ENCODE results near the gene MACROD2.
"Not testable (repeated sequence)": the region's sequence is repeated elsewhere in the genome, so short reads cannot be mapped to it uniquely, and the experiment has no call there.

The MACROD2 gene

DNA sequence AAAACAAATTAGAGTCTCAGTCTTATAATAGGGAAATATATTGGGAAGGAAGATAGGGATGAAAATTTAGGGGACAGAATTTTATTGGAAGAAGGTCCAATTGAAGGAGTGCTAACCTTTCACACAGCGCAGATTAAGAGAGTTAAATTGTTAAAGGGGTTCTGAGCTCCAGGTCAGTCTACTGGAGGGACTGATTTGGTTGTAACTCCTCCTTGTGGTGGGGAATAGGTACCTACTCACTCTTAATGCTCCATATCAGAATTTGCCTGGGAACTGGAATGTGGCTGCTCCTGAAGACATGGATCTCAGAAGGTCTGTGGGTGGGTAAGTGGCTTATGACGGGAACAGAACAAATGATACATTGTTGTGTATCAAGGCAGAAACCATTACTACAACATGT, 198.6 kb downstream of the MACROD2 start:
- no peak for DNase-seq

DNA sequence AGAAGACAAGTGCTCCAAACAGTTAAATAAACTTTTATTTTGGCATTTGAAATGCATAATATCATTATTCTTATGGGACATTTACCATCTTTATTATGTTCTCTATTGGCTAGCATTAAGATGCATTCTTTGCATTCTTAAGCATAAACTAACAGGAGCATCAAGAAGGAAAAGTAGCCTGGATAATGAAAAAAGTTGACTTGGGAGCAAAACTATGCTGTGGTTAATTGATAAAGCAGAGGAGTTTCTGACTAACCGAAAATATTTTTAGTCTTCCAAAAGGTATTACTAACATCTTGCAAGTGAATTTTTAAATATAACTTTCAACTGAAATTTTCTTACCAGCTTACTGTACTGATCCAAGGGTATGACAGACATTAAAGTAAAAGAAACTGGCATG, 201.8 kb downstream of the MACROD2 start:
- peak; percentile 85 for DNase-seq

DNA sequence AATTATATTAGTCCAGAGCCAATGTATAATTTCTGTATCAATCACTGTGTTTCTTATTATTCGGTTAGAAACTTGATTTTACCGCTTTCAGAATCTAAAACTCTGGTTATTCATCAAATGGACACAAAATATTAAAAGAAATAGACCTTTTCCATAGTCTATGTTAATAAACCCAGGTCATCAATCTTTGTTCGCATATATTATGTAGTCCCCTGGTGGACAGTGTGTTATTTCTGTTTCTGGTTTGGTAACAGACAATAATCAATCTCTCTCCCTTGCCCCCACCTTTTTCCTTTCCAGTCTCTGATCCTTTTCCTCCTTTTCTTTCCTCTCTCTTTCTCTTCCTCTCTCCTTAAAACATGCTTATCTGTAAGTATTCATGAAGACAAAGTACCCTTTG, 203.1 kb downstream of the MACROD2 start:
- DNase-seq, result no peak

DNA sequence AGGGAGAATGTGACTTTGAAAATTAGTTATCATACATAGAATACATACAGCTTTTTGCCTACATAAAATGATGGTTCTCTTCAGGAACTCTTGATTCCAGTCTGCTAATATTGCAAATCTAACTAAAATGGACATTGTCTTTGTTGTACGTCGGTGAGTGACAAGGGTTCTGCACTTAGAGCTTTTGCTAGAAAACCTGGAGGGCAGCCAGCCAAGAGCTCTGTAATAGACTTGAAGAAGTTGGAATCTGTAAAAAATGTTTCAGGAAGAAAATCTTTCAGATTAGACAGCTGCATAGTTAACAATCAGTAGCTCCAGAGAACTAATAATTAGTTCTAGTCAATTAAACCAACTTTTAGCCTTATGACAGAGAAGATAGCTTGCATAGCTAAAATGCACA, 203.8 kb downstream of the MACROD2 start:
- DNase-seq, result no peak

DNA sequence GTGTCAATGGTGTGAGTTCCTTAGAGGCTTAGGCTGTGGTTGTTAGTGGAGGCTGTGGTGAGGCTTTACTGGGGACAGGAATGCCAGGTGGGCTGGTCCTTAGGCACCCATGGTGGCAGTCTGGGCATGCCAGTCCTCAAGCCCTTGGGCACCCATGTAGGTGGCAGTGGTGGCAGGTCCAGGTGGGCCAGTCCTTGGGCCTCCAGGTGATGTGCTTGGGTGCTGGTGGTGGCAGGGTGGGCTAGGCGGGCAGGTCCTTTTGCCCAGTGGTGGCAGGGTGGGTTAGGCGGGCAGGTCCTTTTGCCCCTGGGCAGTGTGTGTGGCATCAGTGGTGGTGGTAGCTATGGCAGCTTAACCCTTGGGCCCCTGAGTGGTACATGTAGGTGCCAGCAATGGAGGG, 208.3 kb downstream of the MACROD2 start:
- no peak for DNase-seq

DNA sequence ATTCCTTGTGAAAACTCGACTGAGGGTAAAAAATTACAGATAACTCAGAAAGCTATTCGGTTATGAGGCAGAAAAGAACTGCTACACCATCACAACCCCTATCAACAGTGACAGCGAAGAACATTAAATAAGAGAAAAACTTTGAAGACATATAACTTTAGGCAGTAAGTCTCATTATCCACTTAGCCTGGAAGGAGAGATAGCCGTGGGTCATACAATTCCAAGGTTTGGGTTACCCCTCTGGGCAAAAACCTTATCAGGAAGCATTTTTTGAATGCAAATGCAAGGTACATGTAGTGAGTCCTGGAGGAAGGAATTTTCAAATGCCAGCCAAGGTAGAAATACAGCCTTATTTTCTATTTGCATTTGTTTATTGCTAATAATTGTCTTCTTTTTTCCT, 212.3 kb downstream of the MACROD2 start:
- DNase-seq, result no peak

DNA sequence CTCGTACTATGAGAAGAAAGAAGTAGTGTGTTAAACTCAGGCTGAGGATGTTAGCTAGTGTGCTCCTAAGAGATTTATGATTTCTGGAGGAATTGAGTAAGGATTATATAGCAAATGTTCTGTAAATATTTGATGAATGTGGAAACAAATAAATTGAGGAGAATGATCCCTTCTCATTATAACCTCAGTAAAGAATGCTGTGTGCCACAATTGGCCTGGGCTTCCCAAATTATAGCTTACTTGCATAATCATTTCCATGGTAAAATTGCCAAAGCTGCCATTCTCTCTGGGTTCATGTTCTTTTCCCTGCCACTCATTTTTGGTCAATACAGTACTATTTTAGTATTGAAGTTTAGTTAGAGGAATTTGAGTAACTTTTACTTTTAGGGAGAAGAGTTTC, 213.6 kb downstream of the MACROD2 start:
- no peak for DNase-seq

DNA sequence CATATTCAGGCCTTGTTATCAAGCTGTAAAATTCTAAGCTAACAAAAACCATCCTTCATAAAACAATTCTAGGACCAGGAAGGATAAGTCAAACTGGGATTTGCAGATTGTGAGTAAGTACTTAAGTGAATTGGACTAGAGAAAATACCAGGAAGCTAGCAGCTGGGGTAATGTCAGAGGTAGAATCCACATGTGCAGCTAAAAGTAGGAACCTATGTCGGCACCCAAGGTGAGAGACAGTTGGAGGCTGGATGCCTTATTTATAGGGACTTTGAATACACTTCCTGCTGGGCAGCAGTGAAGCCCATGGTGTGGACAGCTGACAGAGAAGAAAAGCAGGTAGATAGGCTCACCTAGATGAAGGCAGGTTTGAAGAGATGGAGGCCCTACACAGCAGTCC, 214.8 kb downstream of the MACROD2 start:
- DNase-seq, result no peak

DNA sequence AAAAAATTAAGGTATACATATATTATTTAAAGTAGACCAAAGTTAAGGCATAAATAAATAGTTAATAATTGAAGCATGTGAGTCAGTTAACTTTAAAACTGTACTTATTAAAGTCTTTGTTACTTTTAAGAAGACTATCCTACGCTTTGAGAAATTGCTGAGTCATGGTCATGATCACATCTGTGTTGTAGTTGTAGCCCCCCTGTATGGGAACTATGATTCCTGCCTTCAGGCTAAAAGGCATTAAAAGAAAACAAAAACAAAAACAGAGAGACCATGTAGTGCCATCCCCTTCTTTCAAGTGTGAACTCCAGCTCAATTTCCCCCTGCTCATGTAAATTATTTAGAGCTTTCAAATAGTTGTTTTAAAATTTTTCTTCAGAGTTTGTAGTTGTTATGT, 218.7 kb downstream of the MACROD2 start:
- no peak for DNase-seq

DNA sequence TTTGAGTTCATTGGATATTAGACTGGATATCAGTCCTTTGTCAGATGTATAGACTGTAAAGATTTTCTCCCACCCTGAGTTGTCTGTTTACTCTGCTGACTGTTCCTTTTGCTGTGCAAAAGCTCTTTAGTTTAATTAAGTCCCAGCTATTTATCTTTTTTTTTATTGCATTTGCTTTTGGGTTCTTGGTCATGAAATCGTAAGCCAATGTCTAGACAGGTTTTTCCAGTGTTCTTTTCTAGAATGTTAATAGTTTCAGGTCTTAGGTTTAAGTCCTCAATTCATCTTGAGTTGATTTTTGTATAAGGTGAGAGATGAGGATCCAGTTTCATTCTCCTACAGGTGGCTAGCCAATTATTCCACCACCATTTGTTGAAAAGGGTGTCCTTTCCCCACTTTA, 220.6 kb downstream of the MACROD2 start:
- DNase-seq, result not testable (repeated sequence)

DNA sequence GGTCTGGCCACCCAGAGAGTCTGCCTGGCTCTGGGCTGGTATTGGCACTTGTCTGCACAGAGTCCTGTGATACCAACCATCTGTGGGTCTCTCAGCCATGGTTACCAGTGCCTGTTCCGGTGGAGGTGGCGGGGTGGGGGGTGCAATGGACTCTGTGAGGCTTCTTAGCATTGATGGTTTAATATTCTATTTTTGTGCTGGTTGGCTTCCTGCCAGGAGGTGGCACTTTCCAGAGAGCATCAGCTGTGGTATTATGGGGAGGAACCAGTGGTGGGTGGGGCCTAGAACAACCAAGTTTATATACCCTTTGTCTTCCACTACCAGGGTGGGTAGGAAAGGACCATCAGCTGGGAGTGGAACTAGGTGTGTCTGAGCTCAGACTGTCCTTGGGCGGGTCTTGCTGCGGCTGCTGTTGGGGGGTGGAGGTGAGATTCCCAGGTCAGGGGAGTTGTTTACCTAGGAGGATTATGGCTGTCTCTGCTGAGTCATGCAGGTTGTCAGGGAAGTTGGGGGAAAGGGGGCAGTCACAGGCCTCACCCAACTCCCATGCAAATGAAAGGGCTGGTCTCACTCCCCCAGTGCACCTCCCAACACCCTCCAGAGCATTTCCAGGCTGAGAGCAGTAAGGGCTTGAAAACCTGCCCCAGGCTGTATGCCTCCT, 224.6 kb downstream of the MACROD2 start:
- DNase-seq, result no peak

DNA sequence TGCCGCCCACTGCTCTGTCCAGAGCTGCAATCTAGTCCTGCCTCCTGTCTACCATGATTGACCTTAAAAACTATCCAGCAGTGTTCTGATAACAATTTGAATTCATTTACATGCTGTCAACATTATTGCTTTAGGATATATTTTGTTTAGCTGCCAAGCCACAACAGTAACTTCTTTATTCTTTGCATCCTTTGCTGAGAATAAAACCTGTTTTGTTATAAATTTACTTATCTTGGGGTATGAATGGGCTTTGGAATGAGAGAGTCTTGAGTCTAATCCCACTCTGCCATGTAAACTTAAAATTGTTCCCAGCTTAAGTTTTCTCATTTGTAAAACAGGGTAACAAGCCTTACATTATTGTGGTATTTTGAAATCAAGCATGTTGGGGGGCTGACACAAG, 225.7 kb downstream of the MACROD2 start:
- DNase-seq, result no peak

DNA sequence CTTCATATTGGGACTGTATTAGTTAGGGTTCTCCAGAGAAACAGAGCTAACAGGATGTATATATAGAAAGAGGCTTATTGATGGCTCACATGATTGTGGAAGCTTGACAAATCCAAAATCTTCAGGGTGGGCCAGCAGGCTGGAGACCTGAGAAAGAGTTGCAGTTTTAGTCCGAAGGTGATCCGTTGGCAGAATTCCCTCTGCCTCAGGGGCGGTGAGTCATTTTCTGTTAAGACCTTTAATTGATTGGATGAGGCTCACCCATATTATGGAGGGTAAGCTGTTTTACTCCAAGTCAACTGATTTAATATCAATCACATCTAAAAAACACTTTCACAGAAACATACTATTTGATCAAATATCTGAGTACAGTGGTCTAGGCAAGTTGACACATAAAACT, 228.5 kb downstream of the MACROD2 start:
- DNase-seq, result no peak

DNA sequence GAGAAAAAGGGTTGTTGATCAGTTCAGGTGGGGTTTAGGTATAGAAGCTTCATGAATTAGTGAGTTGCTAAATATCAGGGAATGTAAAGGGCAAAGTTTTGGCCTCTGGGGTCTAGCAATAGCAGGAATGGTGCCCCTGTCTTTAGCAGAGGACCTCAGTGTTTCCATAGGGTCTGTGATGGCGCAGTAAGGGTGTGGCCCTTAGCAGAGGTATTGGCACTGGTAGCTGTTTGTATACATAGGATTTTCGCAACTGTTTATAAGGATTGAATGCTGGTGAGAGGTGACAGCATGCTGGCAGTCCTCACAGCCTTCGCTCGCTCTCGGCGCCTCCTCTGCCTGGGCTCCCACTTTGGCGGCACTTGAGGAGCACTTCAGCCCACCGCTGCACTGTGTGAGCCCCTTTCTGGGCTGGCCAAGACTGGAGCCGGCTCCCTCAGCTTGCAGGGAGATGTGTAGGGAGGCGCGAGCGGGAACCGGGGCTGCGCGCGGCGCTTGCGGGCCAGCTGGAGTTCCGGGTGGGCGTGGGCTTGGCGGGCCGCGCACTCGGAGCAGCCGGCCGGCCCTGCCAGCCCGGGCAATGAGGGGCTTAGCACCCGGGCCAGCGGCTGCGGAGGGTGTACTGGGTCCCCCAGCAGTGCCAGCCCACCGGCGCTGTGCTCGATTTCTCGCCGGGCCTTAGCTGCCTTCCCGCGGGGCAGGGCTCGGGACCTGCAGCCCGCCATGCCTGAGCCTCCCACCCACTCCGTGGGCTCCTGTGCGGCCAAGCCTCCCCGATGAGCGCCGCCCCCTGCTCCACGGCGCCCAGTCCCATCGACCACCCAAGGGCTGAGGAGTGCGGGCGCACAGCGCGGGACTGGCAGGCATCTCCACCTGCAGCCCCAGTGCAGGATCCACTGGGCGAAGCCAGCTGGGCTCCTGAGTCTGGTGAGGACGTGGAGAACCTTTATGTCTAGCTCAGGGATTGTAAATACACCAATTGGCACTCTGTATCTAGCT, 231.0 kb downstream of the MACROD2 start:
- not testable (repeated sequence) for DNase-seq

DNA sequence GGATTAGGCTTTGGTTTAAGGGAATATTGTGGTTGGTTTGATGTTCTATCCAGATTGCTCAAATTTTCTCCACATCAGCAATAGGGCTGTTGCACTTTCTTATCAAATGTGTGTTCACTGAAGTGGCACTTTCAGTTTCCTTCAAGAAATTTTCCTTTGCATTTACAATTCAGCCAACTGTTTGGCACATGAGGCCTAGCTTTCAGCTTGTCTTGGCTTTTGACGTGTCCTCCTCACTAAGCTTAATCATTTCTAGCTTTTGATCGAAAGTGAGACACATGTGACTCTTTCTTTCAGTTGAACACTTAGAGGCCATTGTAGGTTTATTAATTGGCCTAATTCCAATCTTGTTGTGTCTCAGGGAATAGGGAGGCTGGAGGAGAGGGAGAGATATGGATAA, 237.3 kb downstream of the MACROD2 start:
- no peak for DNase-seq

DNA sequence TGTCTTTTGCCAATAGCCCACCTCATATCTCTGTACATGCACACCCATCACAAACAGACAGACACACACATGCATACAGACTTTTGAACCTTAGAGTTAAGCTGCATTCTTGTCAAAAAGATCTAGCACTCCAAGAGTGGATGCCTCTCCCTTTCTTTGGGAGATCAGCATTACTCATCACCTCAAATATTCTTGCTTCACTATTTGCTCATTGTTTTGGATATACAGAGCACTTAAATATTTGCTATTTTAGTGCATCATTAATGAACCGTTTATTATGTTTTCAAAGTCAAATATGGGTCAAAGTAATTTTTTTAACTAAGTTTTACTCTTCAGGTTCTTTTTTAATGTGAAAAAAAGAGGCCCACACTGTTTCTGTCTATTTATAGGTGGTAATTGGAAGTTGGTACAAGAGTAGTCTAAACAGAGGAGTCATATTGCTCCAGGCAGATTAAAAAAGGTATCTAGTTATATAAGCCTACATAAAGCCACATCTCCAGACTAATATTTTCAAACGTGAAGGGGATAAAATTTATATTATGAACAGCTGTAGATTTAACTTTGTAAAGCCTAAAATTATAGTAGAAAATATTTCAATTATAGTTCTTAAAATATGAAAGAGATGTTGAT, 239.5 kb downstream of the MACROD2 start:
- DNase-seq, result peak; percentile 76

DNA sequence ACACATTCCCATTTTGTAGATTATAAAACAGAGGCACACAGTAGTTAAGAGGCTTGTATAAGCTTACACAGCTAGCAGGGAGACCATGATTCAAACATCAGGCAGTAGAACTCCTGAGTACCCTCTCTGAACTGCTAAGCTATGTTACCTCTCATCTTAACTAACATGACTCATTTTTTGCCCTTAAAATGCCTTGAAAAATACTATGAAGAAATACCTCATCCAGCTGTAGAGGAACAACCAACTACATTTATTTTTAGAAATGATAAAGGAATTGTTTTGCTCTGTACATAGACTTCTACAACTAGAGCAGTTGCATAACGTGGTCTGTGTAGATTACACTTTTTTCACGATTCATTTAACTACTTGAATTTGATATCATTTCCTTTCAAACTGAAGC, 240.0 kb downstream of the MACROD2 start:
- peak; percentile 78 for DNase-seq

DNA sequence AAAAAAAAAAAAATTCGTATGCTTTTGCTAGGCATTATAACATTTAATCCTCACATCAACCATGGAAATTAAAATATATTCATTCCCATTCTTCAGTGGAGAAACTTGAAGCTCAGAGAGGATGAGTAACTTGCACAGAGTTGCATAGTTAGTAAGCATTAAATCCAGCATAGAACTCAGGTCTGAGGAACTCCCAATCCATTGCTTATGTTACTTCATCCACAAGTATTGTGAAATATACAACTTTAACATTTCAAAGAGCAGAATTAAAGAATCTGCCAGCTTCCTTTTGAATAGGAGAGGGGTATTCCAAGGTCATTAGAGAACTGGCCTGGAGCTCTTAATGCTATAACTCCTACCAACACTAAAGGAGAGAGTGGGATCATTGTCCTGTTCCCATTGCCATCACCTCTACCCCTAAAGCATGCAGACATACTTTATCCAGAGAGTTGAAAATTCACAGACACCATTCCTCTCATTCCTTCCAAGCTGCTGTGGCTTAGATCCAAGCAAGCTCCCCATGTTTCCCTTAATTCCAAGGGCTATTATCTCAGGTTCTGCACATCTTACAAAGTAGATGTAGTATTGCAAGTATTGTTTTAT, 250.2 kb downstream of the MACROD2 start:
- peak; percentile 5 for DNase-seq

DNA sequence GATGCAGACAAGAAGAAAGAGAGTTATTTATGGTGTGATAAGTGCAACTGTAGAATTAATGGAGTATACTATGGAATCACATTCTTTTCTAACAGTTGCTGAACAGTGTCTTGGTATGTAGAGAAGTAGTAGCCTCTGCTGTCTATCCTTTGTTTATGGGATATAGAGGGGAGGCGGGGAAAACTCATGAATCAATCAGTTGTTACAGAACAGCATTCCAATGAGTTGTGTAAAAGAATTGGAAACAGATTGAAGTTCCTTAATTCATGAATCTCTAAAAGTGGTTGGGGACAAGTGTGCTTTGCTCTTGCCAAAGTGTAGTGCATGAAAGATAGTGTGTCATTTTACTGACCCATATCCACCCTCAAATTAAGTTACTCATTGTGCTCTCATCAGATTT, 264.4 kb downstream of the MACROD2 start:
- DNase-seq, result peak; percentile 1

DNA sequence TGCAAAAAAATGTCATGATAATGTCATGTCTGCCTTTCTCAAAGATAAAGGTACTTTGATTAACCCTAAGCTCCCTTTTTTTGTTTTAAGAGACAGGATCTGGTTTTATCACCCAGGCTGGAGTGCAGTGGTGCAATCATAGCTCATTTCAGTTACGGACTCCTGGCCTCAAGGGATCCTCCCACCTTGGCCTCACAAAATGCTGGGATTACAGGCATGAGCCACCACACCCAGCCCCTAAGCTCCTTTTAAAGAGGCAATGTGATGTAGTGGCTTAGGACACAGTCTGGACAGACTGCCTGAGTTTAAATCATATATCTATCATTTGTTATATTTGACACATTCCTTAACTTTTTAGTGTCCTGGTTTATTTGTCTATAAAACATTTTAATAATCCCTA, 265.1 kb downstream of the MACROD2 start:
- no peak for DNase-seq

DNA sequence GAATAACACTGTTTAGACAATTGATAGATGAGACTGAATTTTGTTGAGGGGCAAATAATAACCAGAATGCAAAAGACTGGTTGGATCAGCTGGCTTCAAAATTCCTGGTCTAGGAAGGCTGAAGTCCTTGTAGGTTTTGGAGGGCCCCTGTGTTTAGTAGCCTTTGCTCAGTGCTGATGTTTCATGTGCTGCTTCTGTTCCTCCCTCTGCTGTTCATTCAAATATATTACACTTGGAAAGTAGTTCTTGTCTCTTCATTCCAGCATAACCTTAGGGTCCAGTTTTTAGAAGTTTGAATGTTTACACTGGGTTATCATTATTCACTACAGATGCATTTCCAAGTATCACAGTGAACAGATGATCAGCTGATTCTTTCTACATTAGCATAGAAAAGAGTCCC, 269.6 kb downstream of the MACROD2 start:
- DNase-seq, result peak; percentile 31

DNA sequence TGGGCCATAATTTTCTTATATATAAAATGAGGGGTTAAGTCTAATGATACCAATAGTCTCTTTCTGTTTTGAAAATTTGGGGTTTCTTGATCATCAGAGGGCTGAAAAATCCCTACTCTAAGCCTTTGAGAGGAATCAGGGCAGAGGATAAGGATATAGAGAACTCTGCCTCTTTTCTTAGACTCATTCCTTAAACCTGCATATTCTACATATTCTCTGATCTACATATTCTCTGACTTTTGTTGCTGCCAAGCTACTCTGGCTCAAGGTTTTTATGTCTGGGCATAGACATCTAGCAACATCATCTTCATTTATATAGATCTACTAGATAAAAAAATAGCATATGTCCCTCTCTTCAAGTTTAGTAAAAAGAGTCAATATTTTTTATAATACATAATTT, 270.9 kb downstream of the MACROD2 start:
- no peak for DNase-seq

DNA sequence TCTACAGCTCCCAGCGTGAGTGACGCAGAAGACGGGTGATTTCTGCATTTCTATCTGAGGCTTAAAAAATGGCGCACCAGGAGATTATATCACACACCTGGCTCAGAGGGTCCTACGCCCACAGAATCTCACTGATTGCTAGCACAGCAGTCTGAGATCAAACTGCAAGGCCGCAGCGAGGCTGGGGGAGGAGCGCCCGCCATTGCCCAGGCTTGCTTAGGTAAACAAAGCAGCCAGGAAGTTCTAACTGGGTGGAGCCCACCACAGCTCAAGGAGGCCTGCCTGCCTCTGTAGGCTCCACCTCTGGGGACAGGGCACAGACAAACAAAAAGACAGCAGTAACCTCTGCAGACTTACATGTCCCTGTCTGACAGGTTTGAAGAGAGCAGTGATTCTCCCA, 275.4 kb downstream of the MACROD2 start:
- DNase-seq, result not testable (repeated sequence)

Measured in fibroblast of skin of back (primary cell).